HT1080 (cell line): Measurements from ENCODE around the gene CTLA4. TPM values are rescaled to one million over a fixed set of nuclear protein-coding genes. Genes with fewer than 3 reads are reported as not detected.

Source experiments
- total RNA-seq: library from RNA; depleted of rRNA; stranded (reverse); fragments of >200 nt; shearing (Covaris generic); gene quantifications from 2 replicates; pipeline ENCODE4 v1.2.3, GENCODE V29; 2014; rRNA removed

CTLA4 gene
- total RNA-seq, 1 experiment from 2014 or later = not detected

Other genes starting within 250 kb of the CTLA4 start
- 0.03 TPM in 1 of 2 replicates, not detected in the other for gene CD28, start 161.1 kb upstream of the CTLA4 start, total RNA-seq
- gene ICOS, start 69.0 kb downstream of the CTLA4 start, total RNA-seq = not detected in 2 replicates